ENCODE measurements around the gene SH3BP4.

DNA sequence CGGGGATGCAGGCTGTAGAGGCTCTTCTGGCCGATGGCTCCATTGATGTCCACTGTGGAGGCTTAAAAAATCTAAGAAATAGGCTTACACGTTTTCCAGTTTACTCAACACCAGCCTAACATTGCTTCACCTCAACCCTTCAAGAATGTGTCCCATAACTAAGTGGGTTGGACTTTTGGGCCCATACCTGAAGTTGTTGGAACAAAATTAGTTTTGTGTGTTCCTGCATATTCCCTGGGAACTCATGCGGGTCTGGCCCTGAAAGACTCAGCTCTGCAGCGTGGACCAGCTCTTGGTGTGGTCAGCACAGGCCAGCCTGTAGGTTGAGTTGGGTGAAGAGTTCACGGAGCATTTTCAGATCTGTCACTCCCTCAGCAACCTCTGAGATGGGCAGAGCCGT lies 38.5 kb downstream of the SH3BP4 start:
- TF ChIP-seq GTF2F1 (IDR thresholded peaks at IDR 0.05; ENCODE audit: borderline replicate concordance, low read depth, low read length): no peak
- TF ChIP-seq POLR2AphosphoS5 (IDR thresholded peaks at IDR 0.05; ENCODE audit: low read depth, low read length): no peak
- TF ChIP-seq CREB1 (IDR thresholded peaks at IDR 0.05): no peak
- TF ChIP-seq RFX5 (IDR thresholded peaks at IDR 0.05; ENCODE audit: borderline replicate concordance, low read depth, low read length): no peak
- TF ChIP-seq HDAC2 (IDR thresholded peaks at IDR 0.05; ENCODE audit: borderline replicate concordance in 1 of 2, low read depth in 2 of 2, low read length in 2 of 2): no peak
- TF ChIP-seq KDM5A (IDR thresholded peaks at IDR 0.05; ENCODE audit: low read length): no peak
- TF ChIP-seq, protein P1, sequence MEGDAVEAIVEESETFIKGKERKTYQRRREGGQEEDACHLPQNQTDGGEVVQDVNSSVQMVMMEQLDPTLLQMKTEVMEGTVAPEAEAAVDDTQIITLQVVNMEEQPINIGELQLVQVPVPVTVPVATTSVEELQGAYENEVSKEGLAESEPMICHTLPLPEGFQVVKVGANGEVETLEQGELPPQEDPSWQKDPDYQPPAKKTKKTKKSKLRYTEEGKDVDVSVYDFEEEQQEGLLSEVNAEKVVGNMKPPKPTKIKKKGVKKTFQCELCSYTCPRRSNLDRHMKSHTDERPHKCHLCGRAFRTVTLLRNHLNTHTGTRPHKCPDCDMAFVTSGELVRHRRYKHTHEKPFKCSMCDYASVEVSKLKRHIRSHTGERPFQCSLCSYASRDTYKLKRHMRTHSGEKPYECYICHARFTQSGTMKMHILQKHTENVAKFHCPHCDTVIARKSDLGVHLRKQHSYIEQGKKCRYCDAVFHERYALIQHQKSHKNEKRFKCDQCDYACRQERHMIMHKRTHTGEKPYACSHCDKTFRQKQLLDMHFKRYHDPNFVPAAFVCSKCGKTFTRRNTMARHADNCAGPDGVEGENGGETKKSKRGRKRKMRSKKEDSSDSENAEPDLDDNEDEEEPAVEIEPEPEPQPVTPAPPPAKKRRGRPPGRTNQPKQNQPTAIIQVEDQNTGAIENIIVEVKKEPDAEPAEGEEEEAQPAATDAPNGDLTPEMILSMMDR (IDR thresholded peaks at IDR 0.05; ENCODE audit: control extremely low read depth in 1 of 3, insufficient read depth in 1 of 3, low read depth in 1 of 3, low read length in 3 of 3): no peak
- no peak for TF ChIP-seq PHF8 (conservative IDR thresholded peaks at IDR 0.05; ENCODE audit: low read depth, low read length)
- no peak for TF ChIP-seq RBBP5 (IDR thresholded peaks at IDR 0.05; ENCODE audit: borderline replicate concordance, low read depth, low read length)
- no peak for TF ChIP-seq KDM1A (IDR thresholded peaks at IDR 0.05; ENCODE audit: borderline replicate concordance, low read length)
- TF ChIP-seq POLR2A (IDR thresholded peaks at IDR 0.05; ENCODE audit: control extremely low read depth in 1 of 2, low read depth in 2 of 2, low read length in 2 of 2): no peak
- no peak for TF ChIP-seq GABPA (IDR thresholded peaks at IDR 0.05; ENCODE audit: borderline replicate concordance, insufficient read depth, low read length)
- TF ChIP-seq JUND (IDR thresholded peaks at IDR 0.05; ENCODE audit: low read length): no peak
- TF ChIP-seq TAF7 (optimal IDR thresholded peaks at IDR 0.05; ENCODE audit: borderline replicate concordance, low read depth, low read length): no peak
